NCI-H187 (cell line): ENCODE data around the gene NTRK2.
"Not testable (repeated sequence)": the region's sequence is repeated elsewhere in the genome, so short reads cannot be mapped to it uniquely, and the experiment has no call there.

Experiments used
- DNase-seq, 2 experiments: peaks; one replicate each; lab custom pipeline; 2025; lab: John Stamatoyannopoulos, UW

Gene NTRK2

GRCh38 chr9:85067792-85068191, 398.3 kb downstream of the NTRK2 start:
- no peak for DNase-seq

- DNase-seq, result not testable (repeated sequence)
Observed at GRCh38 chr9:85069421-85069820, 399.9 kb downstream of the NTRK2 start.
